Neural cell (in vitro differentiated cells): ENCODE measurements around the gene CCP110. TPM values are rescaled to one million over a fixed set of nuclear protein-coding genes. Genes with fewer than 3 reads are reported as not detected.

Source experiments
- H2AFZ ChIP-seq: fragments of 200-600, 300-800 bp; sonication (generic), shearing (Covaris generic); 2 replicates; pipeline ENCODE4 v1.6.0; 2014; ENCODE audit warnings: low read depth, mild to moderate bottlenecking, antibody characterized with exemption, low read length, moderate library complexity
- H3F3A ChIP-seq: fragments of 200-600 bp; shearing (Covaris generic); 2 replicates; pipeline ENCODE4 v1.6.1; 2016; ENCODE audit warnings: mild to moderate bottlenecking, moderate library complexity, mixed read lengths, antibody characterized with exemption, low read length; ENCODE audit not compliant: insufficient read depth, poor library complexity, severe bottlenecking
- H3K27ac ChIP-seq: fragments of 200-600, 300-800 bp; sonication (generic), shearing (Covaris generic); 2 replicates; pipeline ENCODE4 v1.5.1; 2014; ENCODE audit warnings: mild to moderate bottlenecking, low read length, moderate library complexity
- H3K27me3 ChIP-seq: fragments of 300-800, 200-600 bp; sonication (generic), shearing (Covaris generic); 2 replicates; pipeline ENCODE4 v1.6.0; 2014; ENCODE audit warnings: mild to moderate bottlenecking, low read depth, low read length, moderate library complexity; ENCODE audit not compliant: insufficient read depth
- H3K36me3 ChIP-seq: fragments of 300-800, 200-600 bp; sonication (generic), shearing (Covaris generic); 2 replicates; pipeline ENCODE4 v1.5.1; 2014; ENCODE audit warnings: mild to moderate bottlenecking, antibody characterized with exemption, low read length, moderate library complexity; ENCODE audit not compliant: insufficient read depth
- H3K4me2 ChIP-seq: fragments of 300-800, 200-600 bp; sonication (generic), shearing (Covaris generic); 2 replicates; pipeline ENCODE4 v1.6.0; 2014; ENCODE audit warnings: mild to moderate bottlenecking, low read length
- H3K4me3 ChIP-seq: fragments of 300-800, 200-600 bp; sonication (generic), shearing (Covaris generic); 2 replicates; pipeline ENCODE4 v1.5.1; 2014; ENCODE audit warnings: mild to moderate bottlenecking, low read length, moderate library complexity
- H3K79me2 ChIP-seq: fragments of 200-600 bp; shearing (Covaris generic); replicated peaks from 2 replicates; pipeline ENCODE4 v1.6.0; 2014; ENCODE audit warnings: mild to moderate bottlenecking, low read length, moderate library complexity; ENCODE audit not compliant: insufficient read depth
- H3K9ac ChIP-seq: fragments of 300-800, 200-600 bp; sonication (generic), shearing (Covaris generic); 2 replicates; pipeline ENCODE4 v1.6.1; 2016; ENCODE audit warnings: mild to moderate bottlenecking, low read length, mixed read lengths
- H3K9me2 ChIP-seq: fragments of 200-600 bp; shearing (Covaris generic); 2 replicates; pipeline ENCODE4 v1.6.1; 2016; ENCODE audit warnings: mild to moderate bottlenecking, low read length, mixed read lengths; ENCODE audit not compliant: insufficient read depth
- H3K9me3 ChIP-seq: fragments of 200-600, 300-800 bp; sonication (generic), shearing (Covaris generic); 2 replicates; pipeline ENCODE4 v1.6.1; 2016; ENCODE audit warnings: mild to moderate bottlenecking, mixed run types, low read length, moderate library complexity, mixed read lengths
- H4K20me1 ChIP-seq: fragments of 200-600 bp; shearing (Covaris generic); 2 replicates; pipeline ENCODE4 v1.6.1; 2016; ENCODE audit warnings: mild to moderate bottlenecking, mixed run types; ENCODE audit not compliant: insufficient read depth
- CTCF ChIP-seq: fragments of 450-650 bp; IDR thresholded peaks from 2 replicates; pipeline ENCODE4 v1.5.1; 2014; ENCODE audit warnings: antibody characterized with exemption, mild to moderate bottlenecking, moderate library complexity; ENCODE audit not compliant: poor library complexity, severe bottlenecking
- EP300 ChIP-seq: fragments of 450-650 bp; conservative IDR thresholded peaks from 2 replicates; pipeline ENCODE4 v1.6.1; 2014; ENCODE audit warnings: antibody characterized with exemption, mild to moderate bottlenecking, moderate library complexity; ENCODE audit not compliant: poor library complexity, severe bottlenecking
- EZH2 ChIP-seq: fragments of 200-600, 300-800 bp; shearing (Covaris generic), sonication (generic); IDR thresholded peaks from 2 replicates; pipeline ENCODE4 v1.6.1; 2014; ENCODE audit warnings: antibody characterized with exemption, low read length, borderline replicate concordance, mild to moderate bottlenecking; ENCODE audit not compliant: insufficient read depth, poor library complexity, severe bottlenecking
- MXI1 ChIP-seq: fragments of 450-650 bp; conservative IDR thresholded peaks from 2 replicates; pipeline ENCODE4 v1.6.1; 2014; ENCODE audit warnings: antibody characterized with exemption, mild to moderate bottlenecking; ENCODE audit not compliant: poor library complexity, severe bottlenecking
- POLR2AphosphoS5 ChIP-seq: IDR thresholded peaks from 2 replicates; pipeline ENCODE4 v1.6.1; 2012
- RAD21 ChIP-seq: fragments of 450-650 bp; conservative IDR thresholded peaks from 2 replicates; pipeline ENCODE4 v1.6.1; 2014; ENCODE audit warnings: antibody characterized with exemption, mild to moderate bottlenecking, moderate library complexity
- SMC3 ChIP-seq: fragments of 450-650 bp; conservative IDR thresholded peaks from 2 replicates; pipeline ENCODE4 v1.6.1; 2014; ENCODE audit warnings: antibody characterized with exemption, mild to moderate bottlenecking, moderate library complexity; ENCODE audit not compliant: poor library complexity
- TAF1 ChIP-seq: IDR thresholded peaks from 2 replicates; pipeline ENCODE4 v1.6.1; 2012; ENCODE audit warnings: low read depth
- polyA plus RNA-seq: library from polyadenylated mRNA; depleted of rRNA; stranded (reverse); fragments of >200 nt; gene quantifications from 2 replicates; pipeline ENCODE4 v1.2.3, GENCODE V29; 2014
- TF ChIP-seq, protein P1 (sequence below): IDR thresholded peaks from 2 replicates; pipeline ENCODE4 v1.6.1; 2012; ENCODE audit warnings: borderline replicate concordance

Gene CCP110
- polyA plus RNA-seq, 1 donor from 2014 or later = 40.3 TPM

DNA sequence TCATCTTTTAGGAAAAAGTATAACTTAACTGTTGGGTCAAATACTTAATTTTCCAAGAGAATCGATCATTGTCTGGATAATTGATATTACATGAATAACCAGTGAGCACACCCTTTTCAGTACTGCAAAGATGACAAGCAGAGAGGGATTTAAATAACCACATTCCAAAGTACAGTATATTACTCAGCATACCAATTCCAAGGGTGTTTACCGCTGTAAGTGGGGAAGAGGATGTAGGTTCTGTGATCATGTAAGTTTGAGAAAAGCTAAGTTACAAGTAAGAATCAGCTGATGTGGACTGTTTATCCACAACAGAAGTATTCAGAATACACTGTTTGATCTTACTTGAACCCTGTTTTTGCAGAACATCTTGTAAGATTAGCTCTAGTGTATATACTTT is 8.0 kb upstream of the CCP110 start:
- no peak overlapping the region for H3K4me3 ChIP-seq
- no peaks in the 10 kb centered on the region for H3K27me3 ChIP-seq
- H3K79me2 ChIP-seq = peaks cover 32% of the 10 kb centered on the region
- no peaks in the 10 kb centered on the region for H3K9me3 ChIP-seq
- H2AFZ ChIP-seq = no peak overlapping the region
- peaks cover 20% of the 10 kb centered on the region for H3K36me3 ChIP-seq
- H3F3A ChIP-seq = no peaks in the 10 kb centered on the region
- H4K20me1 ChIP-seq = no peaks in the 10 kb centered on the region
- H3K4me2 ChIP-seq = no peak overlapping the region
- TF ChIP-seq SMC3 = no peak
- TF ChIP-seq, protein P1, sequence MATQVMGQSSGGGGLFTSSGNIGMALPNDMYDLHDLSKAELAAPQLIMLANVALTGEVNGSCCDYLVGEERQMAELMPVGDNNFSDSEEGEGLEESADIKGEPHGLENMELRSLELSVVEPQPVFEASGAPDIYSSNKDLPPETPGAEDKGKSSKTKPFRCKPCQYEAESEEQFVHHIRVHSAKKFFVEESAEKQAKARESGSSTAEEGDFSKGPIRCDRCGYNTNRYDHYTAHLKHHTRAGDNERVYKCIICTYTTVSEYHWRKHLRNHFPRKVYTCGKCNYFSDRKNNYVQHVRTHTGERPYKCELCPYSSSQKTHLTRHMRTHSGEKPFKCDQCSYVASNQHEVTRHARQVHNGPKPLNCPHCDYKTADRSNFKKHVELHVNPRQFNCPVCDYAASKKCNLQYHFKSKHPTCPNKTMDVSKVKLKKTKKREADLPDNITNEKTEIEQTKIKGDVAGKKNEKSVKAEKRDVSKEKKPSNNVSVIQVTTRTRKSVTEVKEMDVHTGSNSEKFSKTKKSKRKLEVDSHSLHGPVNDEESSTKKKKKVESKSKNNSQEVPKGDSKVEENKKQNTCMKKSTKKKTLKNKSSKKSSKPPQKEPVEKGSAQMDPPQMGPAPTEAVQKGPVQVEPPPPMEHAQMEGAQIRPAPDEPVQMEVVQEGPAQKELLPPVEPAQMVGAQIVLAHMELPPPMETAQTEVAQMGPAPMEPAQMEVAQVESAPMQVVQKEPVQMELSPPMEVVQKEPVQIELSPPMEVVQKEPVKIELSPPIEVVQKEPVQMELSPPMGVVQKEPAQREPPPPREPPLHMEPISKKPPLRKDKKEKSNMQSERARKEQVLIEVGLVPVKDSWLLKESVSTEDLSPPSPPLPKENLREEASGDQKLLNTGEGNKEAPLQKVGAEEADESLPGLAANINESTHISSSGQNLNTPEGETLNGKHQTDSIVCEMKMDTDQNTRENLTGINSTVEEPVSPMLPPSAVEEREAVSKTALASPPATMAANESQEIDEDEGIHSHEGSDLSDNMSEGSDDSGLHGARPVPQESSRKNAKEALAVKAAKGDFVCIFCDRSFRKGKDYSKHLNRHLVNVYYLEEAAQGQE = no peak
- TF ChIP-seq EP300 = no peak
- no peak for TF ChIP-seq RAD21
- TF ChIP-seq CTCF = no peak
- no peak for TF ChIP-seq TAF1
- TF ChIP-seq EZH2 = no peak
- TF ChIP-seq MXI1 = no peak
- TF ChIP-seq POLR2AphosphoS5 = no peak
- H3K9ac ChIP-seq = no peak overlapping the region
- no peaks in the 10 kb centered on the region for H3K9me2 ChIP-seq
- no peak overlapping the region for H3K27ac ChIP-seq

DNA sequence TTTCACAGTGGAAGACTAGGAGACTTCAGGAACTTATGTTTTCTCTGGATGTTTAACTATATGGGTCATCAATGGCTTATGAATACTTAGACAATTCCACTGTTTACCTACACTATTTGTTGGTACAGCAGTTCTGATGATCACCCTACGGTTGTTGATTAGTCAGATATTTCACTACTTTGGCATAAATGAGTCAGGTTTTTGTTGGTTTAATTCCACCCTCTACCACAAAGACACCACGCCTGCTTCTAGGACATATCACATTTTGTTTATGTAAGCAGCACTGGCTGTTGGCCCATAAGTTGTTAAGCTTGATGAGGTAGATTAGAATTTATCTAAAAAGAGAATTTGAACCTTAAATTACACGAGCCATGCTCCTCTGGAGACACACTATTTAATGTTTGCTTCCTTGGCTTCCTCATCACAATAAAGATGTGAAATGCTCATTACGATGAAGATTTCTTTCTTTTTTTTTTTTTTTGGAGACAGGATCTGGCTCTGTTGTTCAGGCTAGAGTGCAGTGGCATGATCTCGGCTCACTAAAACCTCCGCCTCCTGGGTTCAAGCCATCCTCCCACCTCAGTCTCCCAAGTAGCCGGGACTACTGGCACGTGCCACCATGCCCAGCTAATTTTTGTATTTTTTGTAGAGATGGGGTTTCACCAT is 6.2 kb upstream of the CCP110 start:
- Histone ChIP-seq H4K20me1 (no peaks in the 10 kb centered on the region), H3K9me2 (no peaks in the 10 kb centered on the region), H3K79me2 (peaks cover 33% of the 10 kb centered on the region), H3K9me3 (no peaks in the 10 kb centered on the region), H3K27me3 (no peaks in the 10 kb centered on the region), H3K27ac (no peak overlapping the region), H3F3A (peaks cover 6% of the 10 kb centered on the region), H3K9ac (no peak overlapping the region), H3K4me3 (no peak overlapping the region), H3K36me3 (peaks cover 15% of the 10 kb centered on the region), H3K4me2 (no peak overlapping the region), H2AFZ (no peak overlapping the region)
- TF ChIP-seq POLR2AphosphoS5 (no peak), RAD21 (no peak), EP300 (no peak), SMC3 (no peak), EZH2 (no peak), MXI1 (no peak), TAF1 (no peak), CTCF (no peak)
- TF ChIP-seq, protein P1 = no peak
